Right ventricle myocardium superior (tissue), 1 donor: ENCODE results near the gene CEMIP. TPM values are rescaled to one million over a fixed set of nuclear protein-coding genes. Genes with fewer than 3 reads are reported as not detected.
"Not testable (repeated sequence)": the region's sequence is repeated elsewhere in the genome, so short reads cannot be mapped to it uniquely, and the experiment has no call there.

Experiments
- ATAC-seq: fragments of 200-7000 bp; cut with Tn5 transposase; one replicate; pipeline ENCODE4 v1.9.1; 2020; ENCODE audit warnings: mild to moderate bottlenecking; ENCODE audit not compliant: poor library complexity
- DNase-seq: peaks from one replicate; pipeline ENCODE4 v3.0.0-alpha.2; 2020
- intact Hi-C: fragments of 100-400 bp; cut with DNase I; formaldehyde crosslinking; loops from one replicate; pipeline ENCODE4 v1.11.2; 2022
- total RNA-seq: library from RNA; stranded (reverse); fragmentation: NEBNext Ultra II Directional; extraction: Animal tissue kit (Norgen Biotek cat#: 25700); gene quantifications from one replicate; pipeline ENCODE4 v1.2.1, GENCODE V29; 2021
- donor health status: DM: no; HTN: yes; CAD: no; lungs with severe emphysema.

The CEMIP gene
- total RNA-seq, 1 donor from 2014 or later = not detected

DNA sequence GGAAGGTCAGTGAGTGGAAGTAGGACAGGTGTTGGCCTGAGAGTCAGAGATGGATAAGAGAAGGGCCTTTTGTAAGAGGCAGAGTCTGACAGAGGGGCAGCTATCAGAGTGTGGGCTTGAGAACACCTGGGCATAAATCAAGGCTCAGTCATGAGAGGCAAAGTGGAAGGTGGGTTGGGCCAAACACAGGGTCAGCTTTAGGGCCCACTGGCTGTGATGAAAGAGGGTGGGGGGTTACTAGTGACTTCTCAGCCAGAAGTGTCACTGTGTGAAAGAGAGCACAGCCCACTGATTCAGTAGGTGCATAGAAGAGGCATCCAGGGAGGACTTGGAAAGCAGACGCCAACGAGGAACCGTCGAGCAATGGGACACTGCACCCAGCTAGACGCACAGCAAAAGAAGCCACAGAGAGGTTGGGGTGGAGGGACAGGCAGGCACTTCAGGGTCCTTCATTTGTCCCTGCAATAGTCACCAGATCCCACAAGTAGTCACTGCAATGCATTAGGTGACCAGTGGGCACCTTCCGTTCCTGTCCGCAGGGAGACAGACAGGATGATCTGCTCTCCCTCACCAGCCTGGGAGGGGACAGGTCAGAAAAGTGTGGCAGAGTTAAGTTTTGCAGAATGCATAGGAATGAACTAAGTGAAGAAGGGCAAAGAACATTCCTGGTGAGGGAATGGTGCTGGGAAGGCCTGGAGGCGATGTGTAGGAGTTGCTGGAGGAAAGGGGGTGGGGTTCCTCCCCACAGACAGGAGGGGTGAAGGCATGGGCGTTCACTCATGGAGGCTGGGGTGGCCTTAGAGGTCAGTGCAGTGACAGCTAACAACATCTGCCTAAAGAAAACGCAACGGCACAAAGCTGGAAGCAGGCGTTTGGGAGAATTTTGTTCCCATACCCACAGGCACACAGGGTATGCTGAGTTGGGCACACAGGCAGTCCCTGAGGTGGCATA, 174.1 kb downstream of the CEMIP start:
- intact Hi-C loops = no loop called here
- no peak for DNase-seq
- no peak for ATAC-seq

DNA sequence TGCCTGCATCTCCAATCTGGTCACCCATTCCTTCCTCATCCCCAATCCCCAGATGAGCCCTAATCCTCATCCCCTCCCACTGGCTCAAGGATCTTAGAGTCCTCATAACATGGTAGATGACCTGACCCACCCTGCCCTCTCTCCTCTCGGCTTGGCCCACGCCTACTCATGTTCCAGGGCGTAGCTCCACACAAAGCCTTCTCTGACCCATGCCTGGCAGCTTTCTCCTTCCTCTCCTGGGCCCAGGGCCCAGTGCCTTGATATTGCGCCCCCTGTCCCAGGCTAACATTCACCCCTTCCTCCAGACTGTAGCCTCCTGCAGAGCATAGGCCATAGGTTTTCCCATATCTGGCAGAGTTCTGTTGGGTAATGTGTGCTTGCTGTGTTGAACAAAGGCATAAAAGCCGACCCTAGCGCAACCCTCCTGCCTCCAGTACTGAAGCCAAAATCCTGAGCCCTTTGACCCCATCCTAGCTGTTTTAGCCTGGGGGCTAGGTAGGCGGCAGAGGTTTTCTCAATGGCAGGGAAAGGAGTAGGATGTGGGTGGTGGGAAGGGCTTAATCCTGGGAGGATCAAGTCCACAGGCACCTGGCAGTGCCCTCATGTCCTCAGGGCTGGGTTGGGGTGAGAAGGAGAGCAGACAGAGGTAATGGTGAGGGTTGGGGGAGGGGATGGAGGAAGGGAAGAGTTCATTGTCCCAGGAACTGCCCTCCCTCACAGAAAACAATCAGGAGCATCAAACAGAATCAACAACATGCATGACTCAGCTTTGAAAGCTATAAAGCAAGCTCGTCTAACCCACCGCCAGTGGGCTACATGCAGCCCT, 175.0 kb downstream of the CEMIP start:
- ATAC-seq (no peak), DNase-seq (no peak)
- intact Hi-C loops = no loop called here

DNA sequence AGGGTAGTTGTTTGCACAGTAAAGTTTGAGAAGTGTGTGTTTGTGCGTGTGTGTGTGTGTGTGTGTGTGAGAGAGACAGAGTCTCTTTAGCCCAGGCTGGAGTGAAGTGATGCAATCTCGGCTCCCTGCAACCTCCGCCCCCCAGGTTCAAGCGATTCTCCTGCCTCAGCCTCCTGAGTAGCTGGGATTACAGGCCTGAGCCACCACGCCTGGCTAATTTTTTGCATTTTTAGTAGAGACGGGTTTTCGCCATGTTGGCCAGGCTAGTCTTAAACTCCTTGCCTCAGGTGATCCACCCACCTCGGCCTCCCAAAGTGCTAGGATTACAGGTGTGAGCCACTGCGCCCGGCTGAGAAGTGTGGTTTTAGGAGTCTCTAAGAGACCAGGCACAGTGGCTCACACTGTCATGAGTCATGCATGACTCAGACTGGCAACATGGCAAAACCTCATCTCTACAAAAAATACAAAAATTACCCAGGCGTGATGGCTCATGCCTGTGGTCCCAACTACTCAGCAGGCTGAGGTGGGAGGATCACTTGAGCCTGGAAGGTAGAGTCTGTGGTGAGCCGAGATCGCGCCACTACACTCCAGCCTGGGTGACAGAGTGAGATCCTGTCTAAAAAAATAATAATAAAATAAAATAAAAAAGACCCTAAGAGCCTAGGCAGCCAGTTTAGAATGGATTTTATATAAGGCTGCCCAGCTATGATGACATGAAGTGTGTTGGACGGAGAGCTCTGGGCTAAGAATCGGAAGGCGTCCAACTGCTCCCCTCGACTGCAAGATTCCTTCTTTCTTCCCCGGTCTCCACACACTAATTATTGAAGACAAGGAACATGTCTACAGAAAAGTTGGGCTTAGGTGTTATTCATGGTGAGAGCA, 176.6 kb downstream of the CEMIP start:
- intact Hi-C loops, ATAC-seq, DNase-seq: not testable (repeated sequence)

DNA sequence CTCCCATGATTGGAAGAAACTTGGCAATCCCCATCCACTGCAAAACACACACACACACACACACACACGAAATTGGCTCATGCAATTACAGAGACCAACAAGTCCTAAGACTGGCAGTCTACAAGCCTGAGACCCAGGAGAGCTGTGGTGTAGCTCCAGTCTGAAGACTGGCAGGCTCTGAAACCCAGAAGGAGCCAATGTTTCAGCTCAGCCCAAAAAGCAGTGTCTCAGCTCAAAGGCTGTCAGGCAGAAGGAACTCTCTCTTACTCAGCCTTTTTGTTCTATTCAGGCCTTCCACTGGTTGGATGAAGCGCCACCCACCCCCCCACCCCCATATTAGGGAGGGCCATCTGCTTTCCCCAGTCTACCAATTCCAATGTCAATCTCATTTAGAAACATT, 178.4 kb downstream of the CEMIP start:
- ATAC-seq = no peak
- no peak for DNase-seq
- intact Hi-C loops = no loop called here

DNA sequence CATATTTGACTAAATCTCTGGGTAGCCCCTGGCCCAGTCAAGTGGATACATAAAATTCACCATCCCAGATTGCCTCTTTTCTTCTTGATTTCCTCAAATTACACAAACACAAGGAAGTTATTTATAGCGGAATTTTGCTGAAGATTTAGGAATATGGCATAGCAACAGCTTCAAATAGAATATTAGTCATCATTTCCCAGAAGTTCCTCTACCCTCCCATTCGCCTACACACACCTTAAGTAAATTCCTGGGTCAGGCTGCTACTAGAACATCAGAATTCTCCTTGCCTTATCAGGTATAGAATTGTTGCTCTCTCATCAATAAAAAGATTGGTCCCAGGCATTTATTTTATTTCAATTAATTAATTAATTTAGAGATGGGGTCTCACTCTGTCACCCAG, 178.8 kb downstream of the CEMIP start:
- ATAC-seq (no peak), DNase-seq (no peak)
- intact Hi-C loops = no loop called here

DNA sequence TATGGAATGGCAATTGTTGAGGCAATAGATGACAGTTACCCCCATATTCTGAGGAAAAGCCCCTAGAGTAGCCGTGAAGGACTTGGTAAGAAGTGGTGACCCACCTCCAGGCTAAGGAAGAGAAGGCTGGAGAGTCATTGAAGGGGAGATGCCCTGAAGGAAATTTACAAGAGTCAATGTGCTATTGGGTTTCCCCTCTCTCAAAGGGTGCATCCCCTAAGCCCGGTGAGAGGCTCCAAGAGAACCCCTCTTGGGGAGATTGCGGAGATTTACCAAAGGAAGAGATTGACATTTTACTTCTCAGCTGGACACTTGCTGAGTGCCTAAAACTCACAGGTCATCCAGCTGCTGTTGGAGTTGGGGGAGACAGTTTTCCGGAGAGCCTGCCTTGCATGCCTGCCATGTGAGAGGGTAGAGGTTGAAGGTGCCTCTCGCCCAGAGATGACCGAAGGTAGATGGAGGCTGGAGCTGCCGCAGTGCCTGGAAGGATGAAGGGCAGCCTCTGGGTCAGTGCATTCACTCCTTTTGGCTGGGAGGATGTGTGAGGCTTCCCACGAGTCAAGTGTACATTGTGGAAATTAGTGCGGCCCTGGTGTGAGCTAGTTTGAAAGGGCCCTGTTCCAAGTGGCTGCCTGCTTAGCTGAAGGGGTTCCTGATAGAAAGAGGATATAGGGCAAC, 179.8 kb downstream of the CEMIP start:
- DNase-seq (no peak), ATAC-seq (no peak)
- intact Hi-C loops = no loop called here

DNA sequence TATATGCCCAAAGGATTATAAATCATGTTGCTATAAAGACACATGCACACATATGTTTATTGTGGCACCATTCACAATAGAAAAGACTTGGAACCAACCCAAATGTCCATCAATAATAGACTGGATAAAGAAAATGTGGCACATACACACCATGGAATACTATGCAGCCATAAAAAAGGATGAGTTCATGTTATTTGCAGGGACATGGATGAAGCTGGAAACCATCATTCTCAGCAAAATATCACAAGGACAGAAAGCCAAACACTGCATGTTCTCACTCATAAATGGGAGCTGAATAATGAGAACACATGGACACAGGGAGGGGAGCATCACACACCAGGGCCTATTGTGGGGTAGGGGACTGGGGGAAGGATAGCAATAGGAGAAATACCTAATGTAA, 186.3 kb downstream of the CEMIP start:
- intact Hi-C loops = loop anchor here (5.0 kb wide), 1 partner anchor 183 kb away; no protein-coding TSS in a partner anchor
- not testable (repeated sequence) for ATAC-seq, DNase-seq

DNA sequence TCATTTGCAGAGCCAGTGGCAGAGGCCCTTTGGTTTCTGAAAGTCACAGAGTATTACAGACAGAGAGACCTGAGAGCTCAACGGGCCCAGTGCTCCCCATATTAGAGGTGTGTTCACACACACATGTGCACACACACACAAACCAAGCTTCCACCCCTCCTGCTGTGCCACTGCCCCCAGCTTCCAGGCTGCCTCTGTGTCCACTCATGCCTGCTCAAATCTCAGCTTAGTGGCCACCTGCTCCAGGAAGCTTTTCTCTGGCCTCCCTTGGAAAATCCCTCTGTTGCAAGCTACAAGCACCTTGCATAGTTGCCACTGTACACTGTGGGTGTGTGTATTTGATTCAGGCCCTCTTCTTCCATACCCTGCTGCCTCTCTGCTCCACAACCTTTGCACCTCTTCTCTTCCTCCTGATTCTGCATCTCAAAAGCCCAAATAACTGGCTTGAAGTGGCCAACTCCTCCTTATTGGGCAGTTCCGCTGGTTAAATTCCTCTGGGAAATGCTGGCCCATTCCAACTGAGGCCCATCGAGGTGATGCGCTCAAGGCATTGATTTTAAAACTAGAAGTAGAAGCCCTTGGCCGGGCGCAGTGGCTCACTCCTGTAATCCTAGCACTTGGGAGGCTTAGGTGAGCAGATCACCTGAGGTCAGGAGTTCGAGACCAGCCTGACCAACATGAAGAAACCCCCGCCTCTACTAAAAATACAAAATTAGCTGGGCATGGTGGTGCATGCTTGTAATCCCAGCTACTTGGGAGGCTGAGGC, 187.4 kb downstream of the CEMIP start:
- intact Hi-C loops = loop anchor here (5.0 kb wide), 1 partner anchor 184 kb away; no protein-coding TSS in a partner anchor
- ATAC-seq = no peak
- no peak for DNase-seq

DNA sequence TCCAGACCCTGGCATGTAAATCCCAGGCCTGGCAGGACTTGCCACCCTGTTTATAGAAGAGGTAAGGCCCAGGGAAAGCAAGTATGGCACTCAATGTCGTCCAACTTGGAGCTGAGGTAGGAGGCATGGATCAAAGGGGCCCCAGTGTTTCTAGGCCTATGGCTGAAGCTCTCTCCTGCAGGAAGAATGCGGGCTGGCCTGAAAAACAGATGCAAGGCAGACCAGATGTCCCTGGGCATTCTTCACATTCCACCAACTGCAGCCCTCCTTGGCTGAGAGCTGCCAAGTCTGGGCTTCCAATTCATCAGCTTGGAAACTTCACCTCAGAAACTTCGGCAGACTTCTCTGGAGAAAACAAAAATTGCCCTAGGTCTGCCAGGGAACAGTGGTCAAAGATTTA, 188.3 kb downstream of the CEMIP start:
- DNase-seq = no peak
- ATAC-seq = no peak
- intact Hi-C loops = loop anchor here (5.0 kb wide), 1 partner anchor 185 kb away; no protein-coding TSS in a partner anchor

DNA sequence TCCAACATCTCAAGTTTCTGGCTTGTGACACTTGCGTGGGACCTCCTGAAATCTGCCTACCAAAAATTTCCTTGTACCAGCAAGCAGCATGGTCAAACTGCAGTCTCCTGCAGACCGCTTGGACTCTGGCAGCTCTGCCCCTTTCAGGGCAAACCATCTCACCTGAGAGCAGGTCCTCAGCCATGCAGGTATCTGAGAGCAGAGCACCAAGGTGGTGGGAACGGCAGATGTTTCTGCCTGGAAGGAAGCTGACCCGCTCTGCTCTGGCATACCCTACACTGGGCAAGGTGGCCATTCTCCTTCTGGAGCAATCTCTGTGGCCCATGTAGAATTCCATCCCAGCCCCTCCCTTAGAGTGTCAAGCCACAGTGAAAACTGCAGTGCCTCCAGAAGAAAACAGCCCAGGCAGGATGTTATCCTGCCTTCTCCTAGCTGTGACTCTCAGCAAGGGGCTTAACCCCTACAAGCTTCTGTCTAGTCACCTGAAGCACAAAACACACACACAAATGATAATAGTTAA, 188.9 kb downstream of the CEMIP start:
- no peak for ATAC-seq
- no peak for DNase-seq
- intact Hi-C loops = loop anchor here (5.0 kb wide), 1 partner anchor 186 kb away; no protein-coding TSS in a partner anchor

DNA sequence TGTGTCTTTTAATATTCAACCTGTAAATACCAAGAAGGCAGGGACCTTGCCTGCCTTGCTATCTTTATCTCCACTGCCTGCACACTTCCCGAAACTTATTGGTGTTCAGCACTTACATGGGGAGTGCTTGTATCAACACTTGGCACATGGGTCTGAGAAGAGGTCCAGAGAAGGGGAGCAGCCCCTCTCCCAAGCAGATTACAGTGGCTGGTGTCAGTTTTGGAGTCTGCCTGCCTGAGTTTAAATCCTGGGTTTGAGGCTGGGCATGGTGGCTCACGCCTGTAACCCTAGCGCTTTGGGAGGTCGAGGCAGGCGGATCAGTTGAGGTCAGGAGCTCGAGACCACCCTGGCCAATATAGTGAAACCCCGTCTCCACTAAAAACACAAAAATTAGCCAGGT, 190.1 kb downstream of the CEMIP start:
- ATAC-seq = no peak
- intact Hi-C loops = loop anchor here (5.0 kb wide), 1 partner anchor 187 kb away; no protein-coding TSS in a partner anchor
- no peak for DNase-seq

DNA sequence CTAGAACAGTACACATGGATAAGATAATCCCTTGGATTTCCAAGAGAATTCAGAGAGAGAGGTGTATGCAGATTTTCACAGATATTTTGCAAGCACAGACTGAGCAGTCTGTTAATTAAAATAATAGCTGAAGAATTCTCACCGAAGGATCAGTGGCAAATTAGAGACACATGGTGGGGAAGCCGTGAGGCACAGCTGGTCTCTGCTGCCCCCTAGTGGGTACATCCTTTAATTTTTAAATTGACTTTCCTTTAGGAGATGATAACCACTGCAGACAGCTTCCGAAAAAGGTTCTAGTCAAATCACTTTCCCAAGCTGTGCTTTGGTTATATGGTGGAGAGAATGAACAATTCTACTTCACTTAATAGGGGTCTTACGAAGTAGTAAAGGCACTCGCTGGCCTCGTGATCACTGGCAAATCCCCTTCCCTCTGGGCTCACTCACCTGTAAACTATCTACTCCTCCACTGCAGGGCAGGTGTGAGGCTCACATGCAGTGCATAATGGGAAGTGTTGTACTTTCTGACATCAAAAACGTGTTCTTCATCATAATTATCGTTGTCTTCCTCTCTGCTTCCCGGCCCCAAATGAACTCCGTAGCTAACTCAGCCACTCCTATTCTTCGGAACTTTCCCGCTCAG, 191.0 kb downstream of the CEMIP start:
- DNase-seq = no peak
- ATAC-seq = peak; percentile 80
- intact Hi-C loops = loop anchor here (5.0 to 10.0 kb wide), 3 partner anchors 295 to 523 kb away; no protein-coding TSS in a partner anchor

DNA sequence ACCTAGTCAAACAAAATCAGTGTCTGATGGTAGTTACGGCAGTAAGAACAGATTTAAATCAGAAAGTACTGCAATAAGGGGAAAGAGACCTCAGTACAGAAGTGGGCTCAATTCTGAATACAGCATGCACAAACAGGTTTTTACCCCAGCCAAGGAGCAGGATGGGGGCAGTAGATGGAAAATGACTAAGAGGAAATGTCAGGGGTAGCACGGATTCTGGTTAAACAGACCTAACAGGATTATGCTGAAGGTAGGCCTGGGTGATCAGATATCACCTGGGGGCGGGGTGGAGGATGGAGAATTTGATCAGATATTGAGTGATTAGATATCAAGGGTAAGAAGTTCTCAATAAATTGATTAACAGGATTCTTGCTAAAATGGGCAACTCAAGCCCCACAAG, 191.5 kb downstream of the CEMIP start:
- no peak for ATAC-seq
- no peak for DNase-seq
- intact Hi-C loops = loop anchor here (5.0 to 10.0 kb wide), 3 partner anchors 294 to 523 kb away; no protein-coding TSS in a partner anchor

DNA sequence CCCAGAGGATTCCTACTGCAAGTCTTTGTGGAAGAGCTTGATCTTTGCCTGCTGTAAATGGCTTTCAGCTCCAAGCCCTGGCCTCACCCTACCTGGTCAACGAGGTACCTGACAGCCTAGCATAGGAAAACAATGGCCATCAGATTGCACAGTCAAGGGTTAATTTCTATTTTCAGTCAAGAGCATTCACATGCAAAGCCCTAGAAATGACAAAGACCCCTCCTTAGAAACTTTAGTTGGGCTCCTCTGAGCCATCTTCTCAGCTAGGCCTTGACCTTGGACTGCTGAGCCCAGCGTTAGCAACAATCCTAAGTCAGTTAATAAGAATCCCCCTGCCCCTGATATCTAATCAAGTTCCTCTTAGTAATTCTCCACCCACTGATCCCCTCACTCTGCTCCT, 192.0 kb downstream of the CEMIP start:
- intact Hi-C loops = loop anchor here (5.0 to 10.0 kb wide), 3 partner anchors 294 to 524 kb away; no protein-coding TSS in a partner anchor
- no peak for ATAC-seq
- no peak for DNase-seq

DNA sequence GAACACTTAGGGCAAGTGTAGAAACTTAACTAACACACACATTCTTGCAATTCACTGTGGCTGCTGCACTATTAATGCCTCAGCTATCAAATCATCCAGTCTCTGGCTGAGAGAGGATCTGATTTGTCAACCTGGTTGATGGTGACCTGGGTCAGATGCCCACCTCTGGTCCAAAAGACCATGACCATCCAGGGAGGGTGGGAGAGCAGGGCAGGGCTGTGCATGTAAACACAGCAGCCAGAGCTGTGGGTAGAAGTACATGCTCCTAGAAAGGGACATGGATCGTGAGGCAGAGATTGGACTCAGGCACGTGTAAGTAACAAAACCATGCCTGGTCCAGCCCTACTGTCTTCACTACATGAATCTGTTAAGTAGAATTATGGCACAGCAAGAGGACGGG, 193.1 kb downstream of the CEMIP start:
- intact Hi-C loops = loop anchor here (5.0 to 10.0 kb wide), 3 partner anchors 293 to 525 kb away; no protein-coding TSS in a partner anchor
- DNase-seq = no peak
- ATAC-seq = no peak

DNA sequence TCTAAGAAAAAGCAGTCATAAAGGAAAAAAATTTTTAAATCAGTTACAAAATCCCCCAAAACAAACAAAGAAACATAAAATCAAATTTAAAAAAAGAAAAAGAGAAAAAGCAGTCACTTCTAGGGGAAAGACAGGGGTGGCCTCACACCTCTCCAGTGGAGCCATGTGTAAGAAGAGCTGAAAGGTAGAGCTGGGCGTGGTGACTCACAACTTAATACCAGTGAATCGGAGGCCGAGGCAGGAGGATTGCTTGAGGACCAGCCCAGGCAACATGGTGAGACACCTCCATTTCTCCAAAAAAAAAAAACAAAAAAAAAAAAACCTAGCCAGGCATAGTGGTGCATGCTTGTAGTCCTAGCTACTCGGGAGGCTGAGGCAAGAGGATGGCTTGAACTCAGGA, 195.7 kb downstream of the CEMIP start:
- ATAC-seq (no peak), DNase-seq (no peak)
- intact Hi-C loops = loop anchor here (5.0 to 10.0 kb wide), 3 partner anchors 290 to 528 kb away; no protein-coding TSS in a partner anchor
